ENCODE measurements around the gene SIRPD.

DNA sequence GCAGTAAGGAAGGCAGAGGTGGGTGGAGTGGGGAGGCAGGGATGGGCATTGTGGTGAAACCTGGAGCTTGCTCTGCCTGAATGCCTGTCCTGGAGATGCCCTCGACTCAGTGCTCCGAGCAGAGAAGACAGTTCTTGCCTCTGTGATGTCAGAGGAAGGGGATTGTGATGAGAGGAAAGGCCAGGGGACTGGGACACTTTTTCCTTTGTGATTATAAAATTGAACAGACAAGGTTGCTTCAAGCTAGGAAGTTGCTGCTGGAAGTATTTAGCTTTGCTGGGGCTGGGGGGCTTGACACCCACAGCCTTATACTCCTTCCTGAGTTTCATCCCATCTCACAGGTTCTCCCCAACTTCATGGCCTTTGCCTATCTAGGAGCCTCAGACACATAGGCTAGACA lies at the start of gene SIRPD:
- TF ChIP-seq POLR2AphosphoS5 (IDR thresholded peaks at IDR 0.05; ENCODE audit: low read depth, low read length) (no peak), POLR2A (IDR thresholded peaks at IDR 0.05; ENCODE audit: low read depth, low read length) (no peak), TAF1 (IDR thresholded peaks at IDR 0.05; ENCODE audit: borderline replicate concordance, low read depth, low read length) (no peak)
